BJ (cell line): ENCODE data around the gene ERBB4. TPM values are rescaled to one million over a fixed set of nuclear protein-coding genes. Genes with fewer than 3 reads are reported as not detected.

ENCODE experiments used
- CTCF ChIA-PET: fragments of 350-600 bp; formaldehyde crosslinking; extraction: SDS; loops from one replicate; lab custom pipeline; 2021; ENCODE audit warnings: antibody characterized with exemption, inconsistent platforms; lab: Yijun Ruan, JAX
- POLR2A ChIA-PET: fragments of 300-600 bp; sonication (Branson Sonifier 250); formaldehyde crosslinking; extraction: SDS; loops from one replicate; lab custom pipeline; 2021; ENCODE audit warnings: antibody characterized with exemption; lab: Charles Lee
- DNase-seq: peaks from one replicate; pipeline ENCODE4 v3.0.0-alpha.2; 2011; ENCODE audit warnings: low read depth
- H3K27me3 ChIP-seq: 2 replicates; pipeline ENCODE4 v1.6.0; 2011; ENCODE audit warnings: low read length; ENCODE audit not compliant: control insufficient read depth, insufficient read depth
- H3K36me3 ChIP-seq: 2 replicates; pipeline ENCODE4 v1.5.1; 2011; ENCODE audit warnings: low read length; ENCODE audit not compliant: control insufficient read depth, insufficient read depth
- H3K4me3 ChIP-seq: 2 replicates; pipeline ENCODE4 v1.5.1; 2011; ENCODE audit warnings: low read depth, mild to moderate bottlenecking, control low read depth, low read length
- CTCF ChIP-seq: IDR thresholded peaks from 2 replicates; pipeline ENCODE4 v1.5.1; 2011; ENCODE audit warnings: low read depth, mild to moderate bottlenecking, control low read depth, inconsistent platforms, low read length, moderate library complexity; ENCODE audit not compliant: insufficient read depth
- polyA plus RNA-seq: library from polyadenylated mRNA; depleted of rRNA; stranded (reverse); fragments of >200 nt; gene quantifications from 2 replicates; pipeline ENCODE4 v1.2.3, GENCODE V29; 2011

The ERBB4 gene
- polyA plus RNA-seq, 1 experiment = not detected

- POLR2A ChIA-PET = no interaction called here
- no peak for DNase-seq
- CTCF ChIA-PET = no interaction called here
These were observed 553.2 kb downstream of the ERBB4 start for GRCh38 chr2:211985393-211985792.

GRCh38 chr2:211982162-211982561 is 556.4 kb downstream of the ERBB4 start:
- no peaks in the 10 kb centered on the region for H3K27me3 ChIP-seq
- CTCF ChIA-PET = no interaction called here
- no peaks in the 10 kb centered on the region; the same call in 1 of the 2 replicates for H3K36me3 ChIP-seq
- DNase-seq = no peak
- POLR2A ChIA-PET = no interaction called here
- no peak for TF ChIP-seq CTCF
- H3K4me3 ChIP-seq = no peak overlapping the region

More at GRCh38 chr2:211985393-211985792, 553.2 kb downstream of the ERBB4 start:
- Histone ChIP-seq H3K27me3 (no peaks in the 10 kb centered on the region), H3K36me3 (no peaks in the 10 kb centered on the region; the same call in 1 of the 2 replicates), H3K4me3 (no peak overlapping the region)
- no peak for TF ChIP-seq CTCF

GRCh38 chr2:211981451-211981850 is 557.2 kb downstream of the ERBB4 start:
- no peak for TF ChIP-seq CTCF
- no peaks in the 10 kb centered on the region; the same call in 1 of the 2 replicates for H3K36me3 ChIP-seq
- DNase-seq = no peak
- H3K4me3 ChIP-seq = no peak overlapping the region
- H3K27me3 ChIP-seq = no peaks in the 10 kb centered on the region
- ChIA-PET POLR2A (no interaction called here), CTCF (no interaction called here)

- POLR2A ChIA-PET = no interaction called here
- TF ChIP-seq CTCF = no peak
- no peaks in the 10 kb centered on the region for H3K36me3 ChIP-seq
- CTCF ChIA-PET = interaction anchor here (0.9 kb wide), 1 partner anchor 29 kb away, joined by 4 read pairs; no protein-coding TSS in a partner anchor
- no peaks in the 10 kb centered on the region for H3K27me3 ChIP-seq
- no peak for DNase-seq
- H3K4me3 ChIP-seq = no peak overlapping the region
These were observed 562.5 kb downstream of the ERBB4 start for GRCh38 chr2:211976076-211976475.

- H3K4me3 ChIP-seq = no peak overlapping the region
- H3K36me3 ChIP-seq = no peaks in the 10 kb centered on the region
- no peak for TF ChIP-seq CTCF
- POLR2A ChIA-PET = no interaction called here
- CTCF ChIA-PET = no interaction called here
- no peaks in the 10 kb centered on the region for H3K27me3 ChIP-seq
- DNase-seq = no peak
These were observed 571.4 kb downstream of the ERBB4 start for GRCh38 chr2:211967234-211967633.
